Smooth muscle cell of trachea (primary cell): ENCODE measurements around the gene STAC3. TPM values are rescaled to one million over a fixed set of nuclear protein-coding genes. Genes with fewer than 3 reads are reported as not detected.

ENCODE experiments used
- total RNA-seq: library from RNA; depleted of rRNA; stranded (reverse); fragments of >200 nt; gene quantifications from 2 replicates; pipeline ENCODE4 v1.2.1, GENCODE V29; 2014

Gene STAC3
- total RNA-seq, result 1.3 TPM in 1 of 2 replicates, not detected in the other

GRCh38 chr12:57250956-57251355, at the start of gene STAC3:
STAC3 (minus strand) TSS chr12:57251187; CDS start chr12:57249636, 1,551 bp downstream.

GRCh38 chr12:57229634-57230380, 21.2 kb downstream of the STAC3 start, which contains the start of gene SHMT2:
SHMT2 (plus strand) TSS chr12:57229711; CDS start chr12:57229779, 68 bp downstream.

GRCh38 chr12:57216014-57216911, 34.7 kb downstream of the STAC3 start, which contains the start of gene NXPH4:
NXPH4 (plus strand) TSS chr12:57216794; CDS start chr12:57216970, 176 bp downstream.

Other genes with a start within 250 kb of the STAC3 start
- 3.5 and 5.0 TPM in 2 replicates for gene ZBTB39, start 244.6 kb downstream of the STAC3 start, total RNA-seq
- 0.33 TPM in 1 of 2 replicates, not detected in the other for gene TAC3, start 234.7 kb downstream of the STAC3 start, total RNA-seq
- gene MYO1A, start 201.1 kb downstream of the STAC3 start, total RNA-seq, result not detected in 2 replicates
- 7.9 and 14.5 TPM in 2 replicates for gene NEMP1, start 172.4 kb downstream of the STAC3 start, total RNA-seq
- gene NAB2, start 162.1 kb downstream of the STAC3 start, total RNA-seq, result 45.5 and 72.9 TPM in 2 replicates
- 111 and 149 TPM in 2 replicates for gene STAT6, start 139.8 kb downstream of the STAC3 start, total RNA-seq
- gene LRP1, start 122.7 kb downstream of the STAC3 start, total RNA-seq, result 535 and 1,024 TPM in 2 replicates
- not detected in 2 replicates for gene LRP1-AS, start 103.6 kb downstream of the STAC3 start, total RNA-seq
- 3.2 and 3.5 TPM in 2 replicates for gene NXPH4, start 34.4 kb downstream of the STAC3 start, total RNA-seq
- 200 and 211 TPM in 2 replicates for gene SHMT2, start 21.5 kb downstream of the STAC3 start, total RNA-seq
- gene R3HDM2, start 179.9 kb upstream of the STAC3 start, total RNA-seq, result 15.7 and 23.7 TPM in 2 replicates
- gene INHBC, start 183.6 kb upstream of the STAC3 start, total RNA-seq, result not detected in 2 replicates
- 2.6 and 3.8 TPM in 2 replicates for gene INHBE, start 204.1 kb upstream of the STAC3 start, total RNA-seq
- gene GLI1, start 208.6 kb upstream of the STAC3 start, total RNA-seq, result 1.2 and 1.6 TPM in 2 replicates
- gene ARHGAP9, start 228.7 kb upstream of the STAC3 start, total RNA-seq, result not detected in 2 replicates
- 113 and 126 TPM in 2 replicates for gene MARS1, start 236.9 kb upstream of the STAC3 start, total RNA-seq